ENCODE measurements around the gene NPEPL1.

The NPEPL1 gene

GRCh38 chr20:58685988-58686387, 6.6 kb upstream of the NPEPL1 start:
- no peak for DNase-seq

GRCh38 chr20:58688414-58688813, 4.2 kb upstream of the NPEPL1 start:
- DNase-seq = no peak

DNA sequence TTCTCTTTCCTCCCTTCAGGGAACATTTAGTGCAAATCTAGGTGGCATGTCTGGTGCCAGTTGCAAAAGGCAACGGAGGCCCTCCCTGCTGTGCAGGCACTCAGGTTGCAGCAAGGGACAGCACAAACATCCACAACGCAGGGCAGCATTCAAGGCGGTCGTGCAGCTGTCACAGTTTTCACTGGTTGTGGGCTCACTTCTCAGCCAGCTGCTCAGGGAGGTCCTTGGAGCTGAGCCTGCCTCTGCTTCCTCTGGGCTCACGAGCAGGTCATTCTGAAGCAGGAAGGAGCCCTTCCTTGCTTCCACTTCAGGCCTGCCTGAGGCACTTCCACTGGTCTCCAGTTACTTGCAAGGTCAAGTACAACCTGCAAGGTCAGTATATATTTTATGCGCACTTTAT, 3.8 kb upstream of the NPEPL1 start:
- no peak for DNase-seq

- DNase-seq = no peak
Measured at GRCh38 chr20:58690396-58691135, 2.0 kb upstream of the NPEPL1 start.

GRCh38 chr20:58691773-58692578, 624 bp upstream of the NPEPL1 start:
- DNase-seq = no peak

- no peak for DNase-seq
Measured at GRCh38 chr20:58693226-58694006, 816 bp downstream of the NPEPL1 start.

GRCh38 chr20:58694241-58695083, 1.9 kb downstream of the NPEPL1 start:
- no peak for DNase-seq

DNA sequence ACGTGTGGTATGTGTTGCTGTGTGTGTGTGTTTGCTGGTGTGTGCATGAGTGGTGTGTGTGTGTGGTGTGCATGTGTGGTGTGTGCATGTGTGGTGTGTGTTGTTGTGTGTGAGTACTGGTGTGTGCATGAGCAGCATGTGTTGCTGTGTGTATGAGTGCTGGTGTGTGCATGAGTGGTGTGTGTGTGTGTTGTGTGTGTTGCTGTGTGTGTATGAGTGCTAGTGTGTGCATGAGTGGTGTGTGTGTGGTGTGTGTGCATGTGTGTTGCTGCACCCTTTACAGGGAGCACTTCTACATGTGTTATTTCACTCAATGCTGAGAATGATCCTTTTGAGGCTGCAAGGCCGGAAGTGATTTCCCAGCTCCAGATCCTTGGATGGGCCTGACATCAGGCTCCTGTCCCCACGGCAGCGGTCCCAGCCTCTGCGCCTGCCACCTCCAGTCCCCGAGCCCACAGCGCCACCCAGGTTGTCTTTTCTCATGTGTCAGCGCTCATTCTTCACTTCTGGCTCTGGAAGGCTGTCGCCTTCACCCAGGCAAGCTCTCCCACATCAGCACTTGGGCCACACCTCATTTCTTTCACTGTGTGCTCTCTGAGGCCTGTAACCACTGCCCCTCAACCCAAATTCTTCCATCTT, 2.6 kb downstream of the NPEPL1 start:
- DNase-seq = no peak

DNA sequence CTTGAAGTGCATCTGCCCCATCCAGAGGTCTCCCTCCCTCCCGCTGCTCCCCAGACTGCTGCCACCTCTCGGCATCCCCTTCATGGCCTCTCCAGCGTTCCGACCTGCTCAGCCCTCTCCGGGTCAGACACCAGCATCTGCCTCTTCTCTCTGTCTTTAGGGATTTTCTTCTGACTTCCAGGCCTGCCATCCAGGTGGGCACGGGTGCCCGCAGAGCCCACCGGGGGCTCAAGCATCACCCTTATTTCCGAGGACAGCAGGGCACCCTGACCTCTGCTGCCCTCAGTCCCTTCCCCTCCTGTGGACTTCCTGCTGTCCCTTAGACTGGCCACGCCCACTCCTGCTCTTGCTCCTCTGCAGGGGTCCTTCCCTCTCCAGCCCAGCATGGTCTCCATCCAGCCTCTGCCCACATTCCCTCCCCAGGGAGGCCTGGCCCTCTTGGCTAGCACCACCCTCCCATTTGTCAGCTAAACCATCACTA, 3.3 kb downstream of the NPEPL1 start:
- no peak for DNase-seq

- DNase-seq = no peak
Measured at GRCh38 chr20:58696411-58696961, 3.9 kb downstream of the NPEPL1 start.

- DNase-seq = no peak
Measured at GRCh38 chr20:58697201-58697866, 4.7 kb downstream of the NPEPL1 start.

DNA sequence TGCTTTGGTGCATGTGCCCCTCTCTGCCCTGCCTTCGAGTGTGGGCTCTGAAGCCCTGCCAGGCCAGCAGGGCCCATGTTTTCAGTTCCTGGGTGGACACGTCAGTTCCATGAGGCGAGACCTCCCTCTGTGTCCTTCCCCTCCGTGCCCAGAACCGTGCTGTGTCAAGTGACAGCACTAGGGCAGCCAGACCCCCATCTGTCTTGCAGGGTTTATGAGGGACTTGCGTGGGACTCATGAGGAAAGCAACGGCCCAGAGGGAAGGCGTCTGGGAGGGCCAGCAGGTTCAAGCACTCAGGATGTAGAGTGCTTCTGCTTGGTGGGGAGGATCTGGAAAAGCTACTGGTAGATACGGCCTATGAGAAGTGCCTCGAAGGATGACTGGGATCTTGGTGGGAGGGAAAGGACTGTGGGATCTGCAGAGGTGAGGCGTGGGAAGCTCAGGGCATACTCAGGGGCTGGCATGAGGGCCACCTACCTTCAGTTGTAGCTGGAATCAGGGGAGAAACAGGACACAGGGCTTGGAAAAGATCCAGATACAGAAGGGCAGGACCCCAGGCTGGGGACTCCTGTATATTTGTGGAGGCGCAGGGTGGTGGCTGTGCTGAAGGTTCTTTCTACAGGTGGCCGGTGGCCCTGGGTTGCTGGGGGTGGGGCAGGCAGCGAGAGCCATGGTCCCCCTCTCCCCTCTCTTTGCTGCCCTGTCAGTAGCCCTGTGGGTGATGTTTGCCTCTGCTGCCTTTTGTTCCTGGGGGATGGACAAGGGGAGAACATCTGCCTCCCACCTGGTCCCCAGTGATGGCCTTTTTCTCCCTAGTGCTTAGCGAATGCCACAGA, 5.5 kb downstream of the NPEPL1 start:
- no peak for DNase-seq

DNA sequence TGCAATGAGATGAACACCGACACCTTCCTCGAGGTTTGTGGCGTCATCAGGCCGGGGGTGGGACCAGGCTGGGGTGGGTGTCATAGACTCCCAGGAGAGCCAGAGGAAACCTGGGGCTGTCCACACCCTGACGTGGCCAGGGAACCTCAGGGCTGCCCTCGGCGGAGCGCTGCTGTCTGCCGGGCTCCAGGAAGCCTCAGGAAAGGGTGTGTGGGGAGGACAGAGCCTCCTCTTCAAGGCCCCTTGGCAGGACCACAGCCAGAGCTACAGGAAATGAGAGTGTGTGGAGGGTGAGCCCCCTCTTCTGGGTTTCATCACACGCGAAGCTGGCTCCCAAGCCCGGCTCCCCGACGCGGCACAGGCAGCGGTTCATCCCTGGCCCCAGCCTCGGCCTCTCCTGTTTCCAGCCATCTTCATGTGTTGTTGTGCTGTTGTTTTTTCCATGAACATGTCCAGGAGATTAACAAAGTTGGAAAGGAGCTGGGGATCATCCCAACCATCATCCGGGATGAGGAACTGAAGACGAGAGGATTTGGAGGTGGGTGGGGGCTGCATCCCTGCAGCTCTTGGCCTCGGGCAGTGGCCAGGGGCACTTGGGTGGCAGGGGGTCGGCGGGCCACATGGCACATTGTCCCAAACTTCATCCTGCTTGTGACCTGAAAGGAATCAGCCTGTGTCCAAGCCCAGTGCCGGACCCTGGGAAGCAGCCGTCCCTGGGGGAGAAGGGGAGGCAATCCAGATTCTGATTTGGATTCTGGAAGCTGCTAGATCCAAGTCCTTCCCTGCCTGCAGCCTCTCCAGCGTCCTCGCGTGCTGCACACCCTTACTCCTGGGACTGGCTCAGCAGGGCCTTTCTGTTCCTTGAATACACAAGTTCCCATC, 6.4 kb downstream of the NPEPL1 start:
- DNase-seq = no peak

GRCh38 chr20:58699623-58700107, 7.1 kb downstream of the NPEPL1 start:
- no peak for DNase-seq

GRCh38 chr20:58700121-58700821, 7.7 kb downstream of the NPEPL1 start:
- no peak for DNase-seq

DNA sequence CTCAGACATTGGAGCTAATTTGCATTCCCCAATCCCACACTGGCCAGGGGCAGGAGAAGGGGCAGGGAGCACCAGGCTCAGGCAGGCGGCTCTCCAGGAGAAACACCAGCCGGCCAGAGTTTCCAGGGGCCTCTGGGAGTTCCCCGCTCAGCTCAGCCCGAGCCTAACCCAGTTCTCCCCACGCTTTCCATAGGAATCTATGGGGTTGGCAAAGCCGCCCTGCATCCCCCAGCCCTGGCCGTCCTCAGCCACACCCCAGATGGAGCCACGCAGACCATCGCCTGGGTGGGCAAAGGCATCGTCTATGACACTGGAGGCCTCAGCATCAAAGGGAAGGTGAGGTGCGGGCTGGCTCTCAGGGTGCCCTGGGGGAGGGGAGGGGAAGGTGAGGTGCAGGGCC, 8.2 kb downstream of the NPEPL1 start:
- DNase-seq = no peak

DNA sequence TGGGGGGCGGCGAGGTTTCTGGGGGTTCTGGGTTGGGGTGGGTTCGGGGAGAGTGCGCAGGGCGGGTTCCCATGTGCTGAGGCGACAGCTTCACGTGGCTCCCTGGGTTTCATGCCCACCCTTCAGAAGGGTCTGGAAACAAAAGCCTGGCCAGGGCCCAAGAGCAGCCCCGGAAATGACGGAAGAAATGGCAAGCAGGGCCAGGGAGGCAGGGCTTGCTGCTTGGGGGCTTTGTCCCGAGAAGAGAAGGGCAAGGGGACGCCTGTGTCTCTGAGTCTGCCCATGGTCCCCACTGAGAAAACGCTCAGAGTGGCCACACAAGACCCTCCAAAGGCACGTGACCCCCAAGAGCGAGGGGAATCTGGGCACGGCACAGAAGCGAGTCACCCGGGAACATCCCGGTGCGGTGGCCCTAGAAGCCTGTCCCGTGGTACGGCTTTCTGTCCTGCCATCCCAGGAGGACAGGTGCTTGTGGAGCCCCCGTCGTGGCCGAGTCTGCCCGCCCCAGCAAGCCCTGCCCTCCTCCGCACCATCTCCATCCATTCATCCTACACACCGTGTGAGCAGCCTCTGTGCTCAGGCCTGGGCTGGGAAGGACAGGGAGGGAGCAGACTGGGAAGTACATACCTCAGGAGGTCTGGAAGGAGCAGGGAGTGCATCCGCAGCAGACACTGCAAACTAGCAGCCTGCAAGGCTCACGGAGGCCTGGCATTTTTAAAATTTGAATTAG, 9.0 kb downstream of the NPEPL1 start:
- DNase-seq = no peak

GRCh38 chr20:58702161-58702510, 9.5 kb downstream of the NPEPL1 start:
- no peak for DNase-seq

Data from NCI-H774 (cell line).